Stimulated activated CD4-positive, alpha-beta T cell treated with anti-CD3 and anti-CD28 coated beads, Interleukin-4, amount 100 ng/mL, for 48 hours (primary cell): ENCODE measurements around the gene MACROD2.

Experiments used
- DNase-seq, 2 donors: peaks; one replicate each; pipeline ENCODE4 v3.0.0-alpha.2; 2020; ENCODE audit warnings: low read depth in 2 of 2

MACROD2 gene

GRCh38 chr20:15848995-15849610 is 1853.8 kb downstream of the MACROD2 start:
- DNase-seq = no peak

GRCh38 chr20:15851576-15852215 is 1856.4 kb downstream of the MACROD2 start:
- DNase-seq = no peak

DNA sequence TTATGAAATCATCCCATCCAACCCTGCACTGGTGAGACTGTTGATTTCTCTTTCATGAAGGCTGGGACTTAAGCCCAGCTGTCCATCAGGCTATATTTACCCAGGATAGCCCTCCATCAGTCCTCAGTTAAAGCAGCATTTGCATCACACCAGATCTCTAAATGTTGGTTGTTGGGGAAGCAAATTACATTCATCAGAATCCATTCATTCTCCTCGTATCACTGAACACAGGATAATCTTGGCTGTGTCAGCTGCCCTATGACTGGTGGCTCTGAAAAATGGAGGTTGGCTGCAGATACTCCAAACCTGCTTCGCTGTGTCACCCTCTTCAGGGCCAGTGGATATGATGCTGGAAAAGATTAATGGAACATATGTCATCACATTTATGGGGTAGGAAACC is 1859.6 kb downstream of the MACROD2 start:
- DNase-seq = no peak

DNA sequence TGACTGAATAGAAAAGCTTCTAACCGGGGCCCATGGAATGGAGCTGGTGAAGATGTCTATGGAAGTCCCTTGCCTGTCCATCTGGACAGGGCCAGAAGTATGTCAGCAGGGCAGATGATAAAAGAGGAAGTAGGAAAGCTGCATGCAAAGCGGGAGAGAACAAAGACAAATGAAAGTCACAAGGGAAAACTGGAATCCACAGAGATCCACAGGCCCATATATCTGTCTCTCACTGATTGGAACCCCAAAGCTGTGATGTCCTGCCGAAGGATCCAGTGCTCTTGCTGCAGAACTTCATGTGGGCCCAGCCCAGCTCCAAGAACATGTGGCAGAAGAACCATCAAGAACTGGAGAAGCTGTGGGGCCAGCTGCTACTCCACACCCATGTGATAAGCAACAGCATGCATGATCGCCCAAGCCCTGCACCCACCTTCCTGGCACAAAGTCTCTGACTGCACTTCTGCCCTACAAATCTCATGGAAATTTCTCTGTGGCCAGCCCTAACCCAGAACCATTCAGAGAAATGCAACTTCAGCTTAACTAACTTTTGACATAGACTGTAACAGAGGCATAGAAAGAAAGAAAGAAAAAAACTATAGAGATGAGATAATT is 1862.0 kb downstream of the MACROD2 start:
- DNase-seq = no peak

DNA sequence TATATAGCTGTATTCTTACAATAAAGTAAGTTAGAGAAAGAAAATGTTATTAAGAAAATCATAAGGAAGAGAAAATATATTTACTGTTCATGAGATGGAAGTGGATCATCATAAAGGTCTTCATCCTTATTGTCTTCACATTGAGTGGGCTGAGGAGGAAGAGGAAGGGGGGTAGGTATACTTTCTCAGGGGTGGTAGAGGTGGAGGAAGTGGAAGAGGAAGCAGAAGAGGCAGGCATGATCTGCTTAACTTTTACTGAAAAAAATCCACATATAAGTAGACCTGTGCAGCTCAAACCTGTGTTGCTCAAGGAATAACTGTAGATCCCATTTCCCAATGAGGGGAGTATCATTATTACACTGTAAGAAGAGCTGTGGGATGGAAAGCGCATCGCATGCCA is 1863.7 kb downstream of the MACROD2 start:
- DNase-seq = no peak

DNA sequence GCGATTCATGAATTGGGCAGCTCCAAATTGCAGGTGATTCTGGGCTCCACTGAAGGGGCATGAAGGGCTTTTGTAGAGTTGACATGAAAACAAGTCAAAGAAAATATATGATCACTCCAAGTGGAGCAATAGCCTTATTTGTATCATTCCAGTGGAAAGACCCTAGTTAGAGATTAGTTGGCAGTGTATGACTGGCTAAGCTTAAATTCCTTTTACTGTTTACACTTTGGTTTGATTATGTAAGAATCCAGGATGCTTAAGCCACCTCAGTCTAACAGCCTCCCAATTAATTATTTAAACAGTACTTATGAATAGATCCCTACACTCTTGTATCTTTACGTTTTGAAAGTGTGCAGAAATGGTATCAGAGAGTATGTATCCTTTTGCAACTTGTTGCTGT is 1865.5 kb downstream of the MACROD2 start:
- no peak for DNase-seq

DNA sequence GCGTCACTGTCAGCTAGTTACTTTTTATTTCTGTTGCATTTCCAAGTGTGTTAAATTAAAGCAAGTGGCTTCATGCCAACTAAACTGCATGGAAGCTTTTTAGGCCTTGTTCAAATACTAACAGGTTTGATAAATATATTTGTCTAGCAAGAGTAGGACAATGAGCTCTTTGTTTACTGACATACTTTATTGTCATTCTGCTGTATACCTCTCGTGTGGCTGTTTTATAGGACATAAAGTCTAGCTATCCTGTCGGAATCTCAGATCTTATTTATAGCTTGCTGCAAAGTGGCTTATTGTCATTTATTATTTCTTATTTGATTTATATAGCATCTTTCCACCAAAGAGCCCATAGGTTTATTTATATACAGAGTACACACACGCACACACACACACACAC is 1866.9 kb downstream of the MACROD2 start:
- no peak for DNase-seq

GRCh38 chr20:15863735-15864134 is 1868.4 kb downstream of the MACROD2 start:
- no peak for DNase-seq

- no peak for DNase-seq
Observed at GRCh38 chr20:15865553-15865952, 1870.2 kb downstream of the MACROD2 start.

GRCh38 chr20:15866916-15867730 is 1871.8 kb downstream of the MACROD2 start:
- no peak for DNase-seq

DNA sequence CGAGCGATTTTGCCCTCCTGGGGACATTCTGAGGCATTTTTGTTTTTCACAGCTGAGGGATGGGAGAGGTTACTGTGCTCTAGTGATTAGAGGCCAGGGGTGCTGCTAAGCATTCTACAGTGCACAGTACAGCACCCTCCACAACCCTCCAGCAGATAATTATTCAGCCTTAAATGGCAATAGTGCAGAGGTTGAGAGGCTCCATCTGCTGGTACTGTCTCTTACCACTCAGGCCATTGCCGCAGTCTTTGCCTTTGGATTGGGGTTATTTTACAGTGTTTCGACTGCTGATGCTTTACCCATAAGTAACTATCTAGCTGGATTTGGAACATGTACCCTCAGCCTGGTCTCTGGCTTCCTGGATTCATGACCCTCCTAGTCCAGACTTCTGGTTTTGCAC is 1872.6 kb downstream of the MACROD2 start:
- no peak for DNase-seq

GRCh38 chr20:15875446-15875845 is 1880.1 kb downstream of the MACROD2 start:
- DNase-seq = no peak

GRCh38 chr20:15882553-15882952 is 1887.2 kb downstream of the MACROD2 start:
- DNase-seq = no peak

DNA sequence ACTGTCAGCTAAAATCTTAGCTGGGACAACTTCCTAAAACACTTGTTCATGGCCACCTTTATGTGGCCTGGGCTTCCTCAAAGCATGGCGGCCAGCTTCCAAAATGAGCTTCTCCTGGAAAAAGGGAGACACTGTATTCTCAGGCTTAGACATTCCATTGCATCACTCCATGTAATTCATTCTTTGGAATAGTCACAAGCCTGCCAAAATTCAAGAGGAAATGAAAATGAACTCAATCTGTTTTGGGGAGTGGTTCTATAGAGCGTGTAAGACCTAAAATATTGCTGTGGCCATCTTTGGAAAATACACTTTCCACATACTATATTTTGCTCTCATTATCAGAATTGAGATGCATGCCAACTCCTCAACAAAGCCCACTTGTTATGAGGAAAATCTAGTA is 1890.9 kb downstream of the MACROD2 start:
- no peak for DNase-seq

DNA sequence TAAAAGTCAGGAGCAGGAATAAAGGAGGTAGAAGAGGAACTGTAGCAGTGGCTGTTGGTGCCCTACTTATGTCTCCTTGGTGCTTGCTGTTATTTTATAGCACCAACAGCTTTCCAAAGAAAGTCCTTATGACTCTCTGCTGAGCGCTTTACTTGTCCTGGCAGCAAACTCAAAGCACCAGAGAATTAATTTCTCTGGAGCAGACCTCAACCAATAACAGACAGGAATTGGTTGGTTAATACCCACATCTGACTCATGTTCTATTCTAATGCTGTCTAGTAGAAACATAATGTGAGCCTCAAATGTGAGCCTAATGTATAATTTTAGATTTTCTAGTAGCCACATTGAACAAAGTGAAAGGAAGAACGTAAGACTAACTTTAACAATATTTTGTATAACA is 1892.1 kb downstream of the MACROD2 start:
- no peak for DNase-seq

GRCh38 chr20:15889061-15889460 is 1893.7 kb downstream of the MACROD2 start:
- no peak for DNase-seq

GRCh38 chr20:15889514-15890256 is 1894.4 kb downstream of the MACROD2 start:
- DNase-seq = no peak

DNA sequence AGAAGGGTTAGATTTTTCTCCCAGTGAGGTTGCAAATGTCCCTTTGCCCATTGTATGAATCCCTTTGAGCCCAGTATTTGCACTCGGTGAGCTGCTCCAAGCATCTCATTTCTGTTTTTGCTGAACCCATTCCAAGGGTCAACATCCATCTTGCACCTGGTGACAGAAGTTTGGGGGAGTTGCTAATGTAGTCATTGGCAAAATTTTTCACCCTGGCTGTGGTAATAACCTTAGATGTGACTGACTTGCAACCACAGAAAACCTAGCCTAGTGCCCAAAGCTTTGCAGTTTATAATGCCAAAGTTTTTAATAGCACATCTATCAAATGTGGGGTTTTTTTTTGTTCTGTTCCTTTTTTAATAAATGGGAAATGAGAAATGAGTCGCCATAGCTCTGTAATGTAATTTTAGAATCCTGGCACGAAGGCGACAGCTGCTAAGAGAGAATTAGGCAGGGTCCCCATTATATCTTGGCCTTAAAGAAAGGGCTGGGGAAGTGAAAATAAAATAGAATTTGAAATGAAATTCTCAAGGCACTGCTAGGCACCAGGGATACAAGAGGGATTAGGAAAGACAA is 1895.2 kb downstream of the MACROD2 start:
- no peak for DNase-seq

DNA sequence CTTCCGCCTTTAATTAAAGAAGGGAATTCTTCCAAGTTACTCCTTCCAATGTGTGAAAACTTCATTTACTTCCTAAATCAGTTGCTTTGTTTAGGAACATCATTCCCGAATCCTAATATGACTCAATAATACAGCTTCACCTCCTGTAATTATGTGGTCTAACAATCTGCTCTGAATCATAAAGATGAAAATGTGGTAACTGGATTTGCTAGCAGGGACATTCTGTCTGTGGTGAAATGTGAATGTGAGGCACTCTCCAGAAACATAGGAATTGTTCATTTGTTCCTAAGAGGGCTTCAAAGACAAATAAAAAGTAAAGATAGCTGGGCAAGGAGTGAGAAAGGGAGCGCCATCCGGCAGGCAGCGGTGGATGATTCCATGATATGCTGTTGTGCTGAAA is 1899.8 kb downstream of the MACROD2 start:
- no peak for DNase-seq

DNA sequence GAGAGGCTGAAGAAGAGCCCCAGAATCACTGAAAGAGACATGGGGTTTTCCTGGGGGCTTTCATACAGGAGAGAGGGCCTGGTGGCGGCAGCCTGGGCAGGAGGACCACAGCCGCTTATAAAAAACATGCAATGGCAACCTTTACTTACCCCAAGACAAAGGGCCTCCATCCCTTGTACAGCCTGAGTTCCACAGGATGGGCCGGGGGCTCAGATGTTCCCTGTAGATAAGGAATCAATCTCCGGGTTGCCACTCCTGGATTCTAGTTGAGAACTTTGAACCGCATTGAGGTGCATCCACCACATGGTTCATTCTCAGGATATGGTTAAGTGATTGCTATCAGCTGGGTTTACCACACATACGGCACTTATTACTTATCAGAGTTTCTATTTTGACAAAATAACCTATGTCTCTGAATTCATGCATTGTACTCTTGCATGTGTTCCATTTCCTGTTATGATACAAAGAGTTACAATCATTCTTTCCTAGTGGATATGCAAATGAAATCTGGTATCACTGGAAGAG is 1900.3 kb downstream of the MACROD2 start:
- DNase-seq = no peak

- DNase-seq = no peak
Observed at GRCh38 chr20:15899967-15900366, 1904.7 kb downstream of the MACROD2 start.
